Uterus (tissue), 4 donors: Measurements from ENCODE around the gene SMAD2. TPM values are rescaled to one million over a fixed set of nuclear protein-coding genes. Genes with fewer than 3 reads are reported as not detected.

Experiments
- DNase-seq, 2 donors: peaks; one replicate each; pipeline ENCODE4 v3.0.0-alpha.2; 2019 to 2020
- H3K27ac ChIP-seq, 2 donors: fragments of 200-600 bp; sonication (generic); 1 replicate in 1 of 2; 2 replicates in 1 of 2; pipeline ENCODE4 v1.5.1; 2016 to 2018
- H3K27me3 ChIP-seq, 2 donors: fragments of 200-600 bp; sonication (generic); one replicate each; pipeline ENCODE4 v1.5.1; 2018 to 2019; ENCODE audit warnings: control low read depth in 1 of 2
- H3K36me3 ChIP-seq, 2 donors: fragments of 200-600 bp; sonication (generic); one replicate each; pipeline ENCODE4 v1.5.1; 2019; ENCODE audit warnings: control low read depth in 1 of 2
- H3K4me1 ChIP-seq, 2 donors: fragments of 200-600 bp; sonication (generic); one replicate each; pipeline ENCODE4 v1.5.1; 2018 to 2019; ENCODE audit warnings: control low read depth in 1 of 2
- H3K4me3 ChIP-seq, 2 donors: fragments of 200-600 bp; sonication (generic); 1 replicate in 1 of 2; 2 replicates in 1 of 2; pipeline ENCODE4 v1.5.1; 2018 to 2019; ENCODE audit warnings: mild to moderate bottlenecking in 1 of 2
- H3K9me3 ChIP-seq, 2 donors: fragments of 200-600 bp; sonication (generic); one replicate each; pipeline ENCODE4 v1.5.1; 2019; ENCODE audit warnings: control low read depth in 1 of 2
- POLR2A ChIP-seq, 2 donors: fragments of 450-650 bp; IDR thresholded peaks; one replicate each; pipeline ENCODE4 v1.6.1; 2016; ENCODE audit warnings: antibody characterized with exemption in 2 of 2, mild to moderate bottlenecking in 1 of 2, moderate library complexity in 1 of 2
- intact Hi-C: fragments of 100-400 bp; cut with DNase I; formaldehyde crosslinking; loops from one replicate; pipeline ENCODE4 v1.15.1; 2023; ENCODE audit warnings: low total_unique reads
- total RNA-seq, 4 donors: library from RNA; depleted of rRNA in 3 of 4; stranded (reverse); fragments of >200 nt in 3 of 4; gene quantifications; one replicate each; pipeline versions ENCODE4 v1.1.0 to v1.2.4, GENCODE V29; 2014 to 2023
- TF ChIP-seq, protein P1 (sequence below), 4 experiments: fragments of 200-600 bp in 2 of 4; fragments of 450-650 bp in 2 of 4; sonication (generic) in 2 of 4; IDR thresholded peaks; one replicate each; pipeline ENCODE4 v1.5.1; 2016 to 2019; ENCODE audit warnings: antibody characterized with exemption in 4 of 4, mild to moderate bottlenecking in 2 of 4, moderate library complexity in 1 of 4
- donor health status: DM: yes; HTN: yes; CAD: no.

SMAD2 gene
- total RNA-seq, 4 donors from 2014 or later: 107 to 237 (median 142) TPM

DNA sequence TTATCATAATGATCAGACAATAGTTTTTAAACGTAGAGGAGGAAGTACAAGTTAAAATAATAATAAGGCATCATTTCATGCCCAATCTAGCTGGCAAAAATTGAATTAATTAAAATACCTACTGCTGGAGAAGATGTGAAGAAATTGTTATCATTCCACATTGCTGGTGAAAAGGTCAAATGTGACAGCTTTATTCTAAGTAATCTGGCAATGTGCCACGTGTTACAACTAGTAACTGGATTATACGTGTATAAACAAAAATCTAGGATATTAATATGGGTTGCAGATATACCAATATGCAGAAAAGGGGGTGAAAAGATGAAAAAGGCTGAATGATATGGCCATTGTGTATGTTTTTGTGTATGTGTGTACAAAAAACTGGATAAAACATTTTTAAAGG lies 32.4 kb downstream of the SMAD2 start:
- no peaks in the 10 kb centered on the region for H3K27me3 ChIP-seq

DNA sequence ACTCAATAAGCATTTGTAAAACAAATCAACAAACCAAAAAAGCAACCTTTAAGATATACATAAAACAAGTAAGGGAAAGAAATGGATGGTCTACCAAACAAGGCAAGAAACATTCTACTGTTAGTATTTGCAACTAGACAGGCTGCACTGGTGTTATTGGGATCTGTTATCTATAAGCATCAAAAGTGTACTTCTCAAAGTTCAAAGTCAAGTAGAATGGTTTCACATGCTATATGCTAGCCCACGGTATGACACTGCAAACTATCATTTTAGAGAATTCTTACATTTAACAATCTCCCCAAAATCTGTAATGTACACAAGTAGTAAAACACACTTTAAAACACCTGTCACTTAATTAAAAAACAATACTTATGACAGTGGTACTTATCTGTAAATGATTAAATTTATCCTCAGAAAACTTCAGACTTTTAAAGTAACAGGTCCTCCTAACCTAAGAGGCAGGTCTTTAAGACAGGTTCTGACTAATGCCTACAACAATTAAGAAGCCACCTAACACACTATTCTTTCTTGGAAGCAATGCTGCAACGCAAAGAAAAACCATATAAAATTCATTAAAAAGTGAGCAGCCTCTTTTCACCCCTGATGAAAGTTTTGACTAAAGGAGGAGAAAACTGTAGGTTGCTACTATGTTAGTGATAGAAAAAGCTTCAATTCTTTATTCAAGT lies 34.8 kb downstream of the SMAD2 start:
- no peak for DNase-seq
- TF ChIP-seq POLR2A (IDR thresholded peaks at IDR 0.05): no peak
- Histone ChIP-seq H3K27me3 (no peaks in the 10 kb centered on the region), H3K4me3 (no peak overlapping the region), H3K4me1 (no peaks in the 10 kb centered on the region), H3K27ac (no peak overlapping the region), H3K36me3 (no peaks in the 10 kb centered on the region), H3K9me3 (no peaks in the 10 kb centered on the region)
- intact Hi-C loops: no loop called here

More for the DNA sequence above, 32.4 kb downstream of the SMAD2 start:
- Histone ChIP-seq H3K9me3 (no peaks in the 10 kb centered on the region), H3K4me3 (no peak overlapping the region), H3K36me3 (no peaks in the 10 kb centered on the region), H3K4me1 (no peaks in the 10 kb centered on the region), H3K27ac (no peak overlapping the region)
- intact Hi-C loops: no loop called here
- no peak for DNase-seq
- TF ChIP-seq POLR2A (IDR thresholded peaks at IDR 0.05): no peak
- TF ChIP-seq, protein P1, sequence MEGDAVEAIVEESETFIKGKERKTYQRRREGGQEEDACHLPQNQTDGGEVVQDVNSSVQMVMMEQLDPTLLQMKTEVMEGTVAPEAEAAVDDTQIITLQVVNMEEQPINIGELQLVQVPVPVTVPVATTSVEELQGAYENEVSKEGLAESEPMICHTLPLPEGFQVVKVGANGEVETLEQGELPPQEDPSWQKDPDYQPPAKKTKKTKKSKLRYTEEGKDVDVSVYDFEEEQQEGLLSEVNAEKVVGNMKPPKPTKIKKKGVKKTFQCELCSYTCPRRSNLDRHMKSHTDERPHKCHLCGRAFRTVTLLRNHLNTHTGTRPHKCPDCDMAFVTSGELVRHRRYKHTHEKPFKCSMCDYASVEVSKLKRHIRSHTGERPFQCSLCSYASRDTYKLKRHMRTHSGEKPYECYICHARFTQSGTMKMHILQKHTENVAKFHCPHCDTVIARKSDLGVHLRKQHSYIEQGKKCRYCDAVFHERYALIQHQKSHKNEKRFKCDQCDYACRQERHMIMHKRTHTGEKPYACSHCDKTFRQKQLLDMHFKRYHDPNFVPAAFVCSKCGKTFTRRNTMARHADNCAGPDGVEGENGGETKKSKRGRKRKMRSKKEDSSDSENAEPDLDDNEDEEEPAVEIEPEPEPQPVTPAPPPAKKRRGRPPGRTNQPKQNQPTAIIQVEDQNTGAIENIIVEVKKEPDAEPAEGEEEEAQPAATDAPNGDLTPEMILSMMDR (IDR thresholded peaks at IDR 0.05): no peak

DNA sequence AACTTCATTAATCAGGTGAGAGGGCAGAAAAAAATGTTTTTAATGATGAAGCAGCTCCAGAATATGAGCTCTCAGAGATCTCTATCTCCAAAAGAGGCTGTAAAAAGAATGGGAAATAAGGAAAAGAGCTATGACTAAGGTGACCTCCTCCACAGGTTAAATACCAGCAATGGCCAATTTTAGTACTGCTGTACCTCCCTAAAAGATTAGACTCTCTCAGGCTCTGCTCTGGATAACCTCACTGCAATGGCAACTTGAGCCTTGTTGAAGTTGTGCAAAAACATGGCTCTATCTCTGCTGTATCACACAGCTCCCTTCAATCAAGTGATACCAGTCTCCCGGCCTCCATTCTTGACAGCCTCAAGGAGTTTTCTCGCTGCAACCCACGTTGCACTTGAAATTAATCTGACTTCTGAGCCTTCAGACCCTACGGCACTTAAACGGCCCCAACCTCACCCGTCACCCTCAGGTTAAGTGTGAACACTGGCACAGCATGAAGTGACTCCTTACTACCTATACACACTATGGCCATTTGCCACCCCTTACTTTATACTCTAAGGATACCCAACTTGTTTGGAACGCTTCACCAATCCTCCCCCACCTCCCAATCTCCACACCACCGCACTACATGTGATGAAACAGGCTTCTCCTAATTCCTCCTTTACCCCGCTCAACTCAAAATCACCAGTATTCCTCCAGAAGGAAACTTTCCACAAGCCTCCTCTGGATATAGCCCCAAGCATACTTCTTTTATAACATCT lies 36.3 kb downstream of the SMAD2 start:
- H3K36me3 ChIP-seq: no peaks in the 10 kb centered on the region
- H3K9me3 ChIP-seq: no peaks in the 10 kb centered on the region
- H3K27ac ChIP-seq: no peak overlapping the region
- no peaks in the 10 kb centered on the region for H3K27me3 ChIP-seq
- H3K4me1 ChIP-seq: no peaks in the 10 kb centered on the region
- H3K4me3 ChIP-seq: no peak overlapping the region
- intact Hi-C loops: no loop called here
- no peak for DNase-seq
- TF ChIP-seq, protein P1 (IDR thresholded peaks at IDR 0.05): no peak
- TF ChIP-seq POLR2A (IDR thresholded peaks at IDR 0.05): no peak

DNA sequence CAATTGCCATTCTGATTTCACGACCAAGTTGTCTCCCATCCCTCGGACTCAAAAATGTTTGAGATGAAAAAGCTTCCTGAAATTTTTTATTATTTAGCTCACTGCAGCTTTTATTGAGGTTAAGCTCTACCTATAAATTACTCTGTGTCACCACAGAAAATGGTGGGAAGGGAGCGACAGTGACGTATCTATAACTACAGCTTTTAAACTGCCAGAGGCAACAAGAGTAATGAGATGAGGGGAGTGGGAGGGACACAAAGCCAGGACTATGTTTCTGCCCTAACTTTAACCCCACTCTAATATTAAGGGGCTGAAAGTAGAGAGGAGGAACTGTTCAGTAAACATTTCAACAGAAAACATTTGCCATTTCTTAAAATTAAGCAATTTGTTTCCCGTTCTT lies 37.4 kb downstream of the SMAD2 start:
- intact Hi-C loops: no loop called here
- H3K4me1 ChIP-seq: no peaks in the 10 kb centered on the region
- TF ChIP-seq, protein P1 (IDR thresholded peaks at IDR 0.05): no peak
- TF ChIP-seq POLR2A (IDR thresholded peaks at IDR 0.05): no peak

DNA sequence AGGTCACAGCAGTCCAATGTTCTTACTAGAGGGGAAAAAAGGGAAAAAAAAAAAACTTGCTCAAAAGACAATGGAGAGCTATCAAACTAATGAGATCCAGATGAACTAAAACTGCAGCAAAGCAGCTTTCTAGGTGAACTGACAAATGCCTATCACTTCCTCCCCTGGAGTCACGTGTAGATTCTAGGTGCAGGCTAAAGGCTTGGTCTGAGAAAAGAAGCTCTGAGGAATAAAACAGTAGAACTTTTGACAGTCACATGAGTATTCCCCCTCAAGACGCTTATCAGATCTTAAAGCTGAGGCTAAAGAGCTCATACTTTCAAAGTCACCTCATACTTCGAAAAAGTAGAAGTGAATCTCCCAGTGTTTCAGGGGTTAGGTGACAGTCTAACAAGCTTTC lies 42.3 kb downstream of the SMAD2 start:
- intact Hi-C loops: no loop called here
- H3K36me3 ChIP-seq: no peaks in the 10 kb centered on the region

More for the DNA sequence above, 37.4 kb downstream of the SMAD2 start:
- Histone ChIP-seq H3K4me3 (no peak overlapping the region), H3K27ac (no peak overlapping the region), H3K36me3 (no peaks in the 10 kb centered on the region), H3K27me3 (no peaks in the 10 kb centered on the region), H3K9me3 (no peaks in the 10 kb centered on the region)
- DNase-seq: no peak

More for the DNA sequence above, 42.3 kb downstream of the SMAD2 start:
- Histone ChIP-seq H3K4me1 (no peaks in the 10 kb centered on the region), H3K27ac (no peak overlapping the region), H3K9me3 (no peaks in the 10 kb centered on the region), H3K4me3 (no peak overlapping the region), H3K27me3 (no peaks in the 10 kb centered on the region)
- DNase-seq: no peak
- TF ChIP-seq, protein P1 (IDR thresholded peaks at IDR 0.05): no peak
- TF ChIP-seq POLR2A (IDR thresholded peaks at IDR 0.05): no peak
